RWPE2 (cell line): ENCODE results near the gene SLC7A6.

Experiments used
- ATAC-seq: fragments of 200-7000 bp; cut with Tn5 transposase; 3 replicates; pipeline ENCODE4 v1.9.1; 2021; ENCODE audit warnings: low read depth
- DNase-seq: peaks from one replicate; pipeline ENCODE4 v3.0.0-alpha.2; 2020; ENCODE audit warnings: low spot score
- H3K27ac ChIP-seq: fragments of 450-650 bp; 2 replicates; pipeline ENCODE4 v1.5.1; 2017; ENCODE audit warnings: mild to moderate bottlenecking; ENCODE audit not compliant: poor library complexity, severe bottlenecking
- H3K27me3 ChIP-seq: fragments of 250-450 bp; sonication (Bioruptor Pico); 2 replicates; pipeline ENCODE4 v1.5.1; 2021; ENCODE audit warnings: mild to moderate bottlenecking, moderate library complexity; ENCODE audit not compliant: insufficient read depth, poor library complexity, severe bottlenecking
- H3K36me3 ChIP-seq: fragments of 250-450 bp; sonication (Bioruptor Pico); 2 replicates; pipeline ENCODE4 v1.5.1; 2020; ENCODE audit warnings: low read depth, mild to moderate bottlenecking, moderate library complexity
- H3K4me1 ChIP-seq: fragments of 250-450 bp; sonication (Bioruptor Pico); 2 replicates; pipeline ENCODE4 v1.5.1; 2021; ENCODE audit warnings: mild to moderate bottlenecking, moderate library complexity; ENCODE audit not compliant: insufficient read depth, poor library complexity, severe bottlenecking
- H3K4me3 ChIP-seq: fragments of 250-450 bp; sonication (Bioruptor Pico); 2 replicates; pipeline ENCODE4 v1.5.1; 2021; ENCODE audit warnings: mild to moderate bottlenecking, moderate library complexity; ENCODE audit not compliant: severe bottlenecking
- H3K9me3 ChIP-seq: fragments of 250-450 bp; sonication (Bioruptor Pico); 2 replicates; pipeline ENCODE4 v1.5.1; 2021; ENCODE audit warnings: mild to moderate bottlenecking, moderate library complexity; ENCODE audit not compliant: severe bottlenecking
- TF ChIP-seq, protein P1 (sequence below): fragments of 450-650 bp; IDR thresholded peaks from one replicate; pipeline ENCODE4 v1.5.1; 2017; ENCODE audit warnings: mild to moderate bottlenecking, moderate library complexity; ENCODE audit not compliant: poor library complexity, severe bottlenecking

The SLC7A6 gene

DNA sequence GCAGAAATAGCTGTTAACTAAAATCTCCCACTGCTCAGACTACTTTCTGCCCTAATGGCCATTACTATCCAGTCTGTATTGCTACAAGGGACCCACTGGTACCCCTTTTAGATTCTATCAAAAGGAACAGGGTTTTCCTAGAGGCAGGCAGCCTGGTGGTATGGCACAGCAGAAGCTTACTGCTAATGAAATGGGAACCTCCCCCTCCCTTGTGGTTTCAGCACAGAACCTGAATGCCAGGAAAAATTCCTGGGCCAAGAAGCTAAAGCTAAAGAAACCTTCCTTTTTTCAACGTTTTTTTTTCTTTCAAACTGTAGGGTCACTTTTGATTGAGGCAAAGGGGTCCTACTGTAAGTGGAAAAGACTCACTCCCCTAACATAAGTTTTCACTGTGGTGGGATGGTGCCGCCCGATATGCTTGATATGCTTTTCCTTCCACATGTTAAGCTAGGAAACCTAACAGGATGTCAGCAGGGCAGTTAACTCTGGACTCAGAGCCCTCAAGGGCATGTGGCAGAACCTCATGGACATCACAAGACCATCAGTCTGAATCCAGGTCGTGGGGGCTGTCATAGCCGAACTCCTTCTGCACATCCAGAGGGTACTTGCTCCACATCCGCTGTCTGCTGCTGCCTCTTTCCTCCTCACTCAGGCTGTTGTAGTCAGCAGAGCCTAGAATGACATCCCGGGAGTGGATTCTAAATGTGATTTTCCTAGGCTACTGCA, 36.6 kb downstream of the SLC7A6 start:
- ATAC-seq (no peak), DNase-seq (no peak)
- H3K9me3 ChIP-seq = no peaks in the 10 kb centered on the region
- H3K27me3 ChIP-seq = no peaks in the 10 kb centered on the region
- H3K27ac ChIP-seq = peak overlapping the region; percentile 59
- peaks cover 25% of the 10 kb centered on the region for H3K4me1 ChIP-seq
- TF ChIP-seq, protein P1, sequence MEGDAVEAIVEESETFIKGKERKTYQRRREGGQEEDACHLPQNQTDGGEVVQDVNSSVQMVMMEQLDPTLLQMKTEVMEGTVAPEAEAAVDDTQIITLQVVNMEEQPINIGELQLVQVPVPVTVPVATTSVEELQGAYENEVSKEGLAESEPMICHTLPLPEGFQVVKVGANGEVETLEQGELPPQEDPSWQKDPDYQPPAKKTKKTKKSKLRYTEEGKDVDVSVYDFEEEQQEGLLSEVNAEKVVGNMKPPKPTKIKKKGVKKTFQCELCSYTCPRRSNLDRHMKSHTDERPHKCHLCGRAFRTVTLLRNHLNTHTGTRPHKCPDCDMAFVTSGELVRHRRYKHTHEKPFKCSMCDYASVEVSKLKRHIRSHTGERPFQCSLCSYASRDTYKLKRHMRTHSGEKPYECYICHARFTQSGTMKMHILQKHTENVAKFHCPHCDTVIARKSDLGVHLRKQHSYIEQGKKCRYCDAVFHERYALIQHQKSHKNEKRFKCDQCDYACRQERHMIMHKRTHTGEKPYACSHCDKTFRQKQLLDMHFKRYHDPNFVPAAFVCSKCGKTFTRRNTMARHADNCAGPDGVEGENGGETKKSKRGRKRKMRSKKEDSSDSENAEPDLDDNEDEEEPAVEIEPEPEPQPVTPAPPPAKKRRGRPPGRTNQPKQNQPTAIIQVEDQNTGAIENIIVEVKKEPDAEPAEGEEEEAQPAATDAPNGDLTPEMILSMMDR = no peak
- no peak overlapping the region for H3K4me3 ChIP-seq
- H3K36me3 ChIP-seq = peaks cover 93% of the 10 kb centered on the region

DNA sequence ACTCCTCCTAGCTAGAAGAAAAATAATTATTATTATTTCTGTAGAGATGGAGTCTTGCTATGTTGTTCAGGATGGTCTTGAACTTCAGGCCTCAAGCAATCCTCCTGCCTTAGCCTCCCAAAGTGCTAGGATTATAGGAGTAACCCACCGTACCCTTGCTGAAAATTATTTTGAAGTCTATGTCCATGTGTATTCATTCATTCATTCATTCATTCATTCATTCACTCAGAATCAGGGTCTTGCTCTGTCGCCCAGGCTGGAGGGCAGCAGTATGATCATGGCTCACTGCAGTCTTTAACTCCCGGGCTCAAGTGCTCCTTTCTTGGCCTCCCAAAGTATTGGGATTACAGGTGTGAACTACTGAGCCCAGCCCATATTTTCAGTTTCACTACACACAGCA, 42.3 kb downstream of the SLC7A6 start:
- no peak overlapping the region for H3K27ac ChIP-seq
- DNase-seq (no peak), ATAC-seq (no peak)
- no peaks in the 10 kb centered on the region for H3K27me3 ChIP-seq
- TF ChIP-seq, protein P1 = no peak
- H3K4me1 ChIP-seq = peaks cover 3% of the 10 kb centered on the region
- H3K4me3 ChIP-seq = no peak overlapping the region
- H3K36me3 ChIP-seq = peaks cover 76% of the 10 kb centered on the region
- no peaks in the 10 kb centered on the region for H3K9me3 ChIP-seq

DNA sequence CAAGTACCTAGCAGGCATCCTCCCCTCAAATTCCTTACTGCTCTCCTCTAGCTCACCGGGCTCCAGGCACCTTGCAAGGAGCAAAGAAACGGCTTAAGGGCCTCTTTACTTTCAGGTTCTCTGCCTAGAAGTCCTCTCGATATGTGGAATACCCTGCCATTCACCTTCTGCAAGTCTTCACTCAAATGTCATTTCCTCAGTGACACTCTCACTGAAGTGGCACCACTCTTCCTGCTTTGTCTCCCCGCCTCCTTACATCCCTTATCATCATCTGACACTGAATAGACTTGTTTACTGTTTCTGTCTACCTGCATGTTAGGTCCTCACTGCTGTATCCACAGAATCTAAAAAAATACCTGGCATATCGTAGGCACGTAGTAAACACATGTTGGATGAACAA, 45.5 kb downstream of the SLC7A6 start:
- Histone ChIP-seq H3K9me3 (no peaks in the 10 kb centered on the region), H3K27ac (no peak overlapping the region), H3K27me3 (no peaks in the 10 kb centered on the region), H3K4me1 (peaks cover 3% of the 10 kb centered on the region), H3K4me3 (peak overlapping the region; percentile 66), H3K36me3 (peaks cover 66% of the 10 kb centered on the region)
- TF ChIP-seq, protein P1 = no peak
- DNase-seq (no peak), ATAC-seq (no peak)

DNA sequence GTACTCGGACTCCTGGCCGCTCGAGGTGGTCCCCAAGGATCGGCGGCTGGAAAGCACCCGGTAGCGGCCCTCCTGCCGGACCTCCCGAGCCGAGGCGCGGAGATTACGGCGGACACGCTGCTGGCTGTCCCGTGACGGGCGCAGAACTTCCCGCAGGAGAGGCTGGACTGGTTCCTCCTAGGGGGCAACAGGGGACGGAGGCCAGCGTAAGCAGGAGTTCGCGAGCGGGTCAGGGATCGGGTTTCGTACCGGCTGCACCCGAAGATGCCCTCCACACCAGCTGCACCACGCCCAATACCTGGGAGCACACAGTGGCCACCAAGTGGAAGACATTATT, 46.1 kb downstream of the SLC7A6 start:
- TF ChIP-seq, protein P1 = no peak
- Histone ChIP-seq H3K9me3 (no peaks in the 10 kb centered on the region), H3K27me3 (no peaks in the 10 kb centered on the region), H3K4me1 (peaks cover 3% of the 10 kb centered on the region), H3K4me3 (peak overlapping the region; percentile 66), H3K27ac (peak overlapping the region; percentile 45), H3K36me3 (peaks cover 64% of the 10 kb centered on the region)
- DNase-seq (no peak), ATAC-seq (peak; percentile 47)

DNA sequence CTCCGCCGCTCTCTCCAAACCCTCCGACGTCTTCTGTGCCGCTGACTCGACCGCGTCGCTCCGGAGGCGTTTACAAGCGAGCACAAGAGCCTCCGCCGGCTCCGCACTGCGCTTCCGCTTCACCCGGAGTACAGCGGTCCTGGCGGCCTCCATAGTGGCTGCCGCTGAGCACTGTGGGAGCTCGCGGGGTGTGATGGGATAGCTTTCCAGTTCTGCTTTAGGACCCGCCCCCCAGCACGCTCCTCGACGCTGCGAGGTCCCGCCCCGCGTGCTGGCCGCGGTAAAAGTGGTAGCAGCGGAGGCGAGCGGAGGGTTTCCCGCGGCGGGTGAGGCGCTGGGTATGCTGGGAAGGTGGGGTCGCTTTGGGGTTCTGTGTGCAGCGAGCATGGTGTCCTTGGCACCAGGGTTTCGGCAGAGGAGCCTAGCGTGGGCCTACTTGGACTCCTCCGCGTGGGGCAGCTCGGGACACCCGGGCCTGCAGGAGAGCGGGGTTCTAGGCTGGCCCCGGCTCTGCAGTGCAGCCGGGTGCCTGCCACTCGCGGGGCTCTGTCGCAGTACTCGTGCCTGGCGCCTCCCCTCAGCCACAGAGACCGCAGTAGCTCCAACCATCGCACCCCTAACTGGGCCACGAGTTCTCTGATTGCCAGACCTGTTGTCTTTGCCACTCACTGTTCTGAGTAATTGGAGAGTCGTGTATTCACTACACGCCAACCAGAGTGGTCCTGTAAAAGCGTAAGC, 46.6 kb downstream of the SLC7A6 start, which contains the start of the genes PRMT7 and SLC7A6OS:
Gene PRMT7, plus strand, starts transcription at position 246 of the 738 bp plus-strand sequence. CDS start 4,961 bp downstream, outside the sequence.
Gene SLC7A6OS, minus strand, starts transcription at position 173 of the 738 bp plus-strand sequence. Its CDS starts 20 bp downstream, at position 153.
- Histone ChIP-seq H3K27ac (peak within 1 kb of the TSS; percentile 45), H3K4me3 (peak within 1 kb of the TSS; percentile 66), H3K4me1 (peaks cover 3% of the 10 kb centered on the region), H3K36me3 (peaks cover 67% of the 10 kb centered on the region), H3K9me3 (no peaks in the 10 kb centered on the region), H3K27me3 (no peaks in the 10 kb centered on the region)
- DNase-seq = peak; percentile 93
- TF ChIP-seq, protein P1 = no peak
- peak; percentile 99 for ATAC-seq
